Cardiac septum (tissue), 1 donor: ENCODE results near the gene KRT13. TPM values are rescaled to one million over a fixed set of nuclear protein-coding genes. Genes with fewer than 3 reads are reported as not detected.
"Not testable (repeated sequence)": the region's sequence is repeated elsewhere in the genome, so short reads cannot be mapped to it uniquely, and the experiment has no call there.

Source experiments
- DNase-seq: peaks from one replicate; pipeline ENCODE4 v3.0.0-alpha.2; 2020; ENCODE audit warnings: low spot score
- intact Hi-C: fragments of 100-400 bp; cut with DNase I; formaldehyde crosslinking; loops from one replicate; pipeline ENCODE4 v1.14.0; 2022
- long read RNA-seq: library from polyadenylated mRNA; unstranded; transcript quantifications from one replicate; pipeline ENCODE4 v2.0.0, GENCODE V29; 2021
- total RNA-seq: library from RNA; stranded (reverse); fragmentation: NEBNext Ultra II Directional; extraction: Animal tissue kit (Norgen Biotek cat#: 25700); gene quantifications from one replicate; pipeline ENCODE4 v1.2.1, GENCODE V29; 2021
- donor health status: DM: no; HTN: no; CAD: no.

The KRT13 gene
- not detected for total RNA-seq
- long read RNA-seq, result 0 reads

- DNase-seq, result no peak
- intact Hi-C loops, result no loop called here
Observed at GRCh38 chr17:41505007-41505808, at the start of gene KRT13. TSS of gene KRT13 (minus strand) at chr17:41505612. CDS start at chr17:41505550, 62 bp downstream.

DNA sequence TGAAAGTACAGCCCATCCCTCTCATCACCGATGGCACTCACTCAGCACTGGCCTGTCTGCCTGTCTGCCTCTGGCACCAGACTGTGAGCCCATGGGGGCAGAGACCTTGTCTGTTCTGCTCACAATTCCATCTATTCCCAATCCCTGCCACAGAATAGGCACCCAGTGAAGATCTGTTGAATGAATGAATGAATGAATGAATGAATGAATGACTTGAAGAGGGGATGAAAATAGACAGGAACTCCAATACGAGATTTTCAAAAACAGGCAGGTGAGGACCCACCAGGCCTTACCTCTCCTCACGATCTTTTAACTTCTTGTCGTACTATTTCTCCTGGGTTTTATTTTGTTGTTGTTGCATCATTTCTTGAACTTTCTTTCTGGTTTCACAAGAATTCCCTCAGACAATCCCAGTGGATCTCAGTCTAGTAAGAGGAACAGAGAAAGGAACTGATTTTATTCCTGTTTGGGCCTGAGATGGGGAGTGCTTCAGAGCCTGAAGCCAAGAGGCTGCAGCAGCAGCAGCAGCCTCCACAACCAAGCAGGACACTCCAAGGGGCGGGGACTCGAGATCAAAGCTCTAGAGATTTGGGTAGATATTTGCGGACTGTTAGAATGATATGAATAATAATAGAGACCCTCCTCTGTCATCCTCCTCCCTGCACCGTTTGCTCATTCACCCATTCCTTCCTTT is 48.7 kb upstream of the KRT13 start:
- intact Hi-C loops, result no loop called here
- DNase-seq, result no peak

GRCh38 chr17:41553176-41553575 is 47.8 kb upstream of the KRT13 start:
- DNase-seq, result no peak
- intact Hi-C loops, result no loop called here

GRCh38 chr17:41552455-41552854 is 47.0 kb upstream of the KRT13 start:
- intact Hi-C loops, result no loop called here
- DNase-seq, result no peak

DNA sequence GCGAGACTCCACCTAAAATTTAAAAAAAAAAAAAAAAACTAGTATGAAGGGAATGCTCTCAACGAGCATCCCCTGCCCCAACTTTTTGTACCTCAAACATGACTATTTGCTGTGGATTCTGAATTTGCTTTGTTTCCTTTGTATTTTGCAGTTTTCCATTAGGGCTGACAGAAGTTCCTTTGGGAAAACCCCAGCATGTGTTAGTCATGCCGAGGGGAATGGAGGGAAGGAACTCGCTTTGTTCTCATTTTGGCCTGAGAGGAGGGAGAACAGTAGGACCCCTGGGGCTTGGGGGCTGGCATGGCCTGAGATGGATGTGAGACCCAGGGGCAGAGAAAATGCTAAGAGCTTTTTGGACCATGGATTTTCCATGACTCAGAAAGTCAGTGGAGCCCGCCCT is 46.0 kb upstream of the KRT13 start:
- DNase-seq, result no peak
- intact Hi-C loops, result no loop called here

DNA sequence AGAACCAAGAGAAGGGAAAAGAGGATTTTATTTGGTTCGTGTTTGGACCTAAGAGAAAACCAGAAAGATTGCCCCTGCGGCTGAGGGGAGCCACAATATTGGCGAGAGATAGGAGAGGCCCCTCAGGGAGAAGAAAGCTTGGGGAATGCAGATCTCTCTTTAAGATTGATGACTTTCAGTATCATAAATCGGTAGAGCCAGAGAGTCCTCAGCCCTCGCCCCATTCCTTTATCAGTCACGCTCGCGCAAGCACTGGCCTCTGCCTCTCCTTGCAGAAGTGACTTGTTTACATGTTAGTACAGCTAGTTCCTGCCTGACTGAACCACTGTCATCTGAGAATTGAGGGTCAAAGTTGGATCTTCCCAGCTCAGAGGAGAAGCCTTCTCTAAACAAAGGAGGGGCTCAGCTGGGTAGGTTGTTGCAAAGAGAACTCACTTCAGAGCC is 44.2 kb upstream of the KRT13 start:
- DNase-seq, result no peak
- intact Hi-C loops, result loop anchor here (1.0 to 2.0 kb wide), 3 partner anchors 99 to 641 kb away; no protein-coding TSS in a partner anchor

GRCh38 chr17:41548844-41549595 is 43.6 kb upstream of the KRT13 start:
- intact Hi-C loops, result loop anchor here (1.0 to 2.0 kb wide), 3 partner anchors 99 to 640 kb away; no protein-coding TSS in a partner anchor
- DNase-seq, result peak; percentile 94

- peak; percentile 79 for DNase-seq
- intact Hi-C loops, result loop anchor here (2.0 kb wide), 1 partner anchor 639 kb away; no protein-coding TSS in a partner anchor
Observed at GRCh38 chr17:41547921-41548843, 42.8 kb upstream of the KRT13 start.

DNA sequence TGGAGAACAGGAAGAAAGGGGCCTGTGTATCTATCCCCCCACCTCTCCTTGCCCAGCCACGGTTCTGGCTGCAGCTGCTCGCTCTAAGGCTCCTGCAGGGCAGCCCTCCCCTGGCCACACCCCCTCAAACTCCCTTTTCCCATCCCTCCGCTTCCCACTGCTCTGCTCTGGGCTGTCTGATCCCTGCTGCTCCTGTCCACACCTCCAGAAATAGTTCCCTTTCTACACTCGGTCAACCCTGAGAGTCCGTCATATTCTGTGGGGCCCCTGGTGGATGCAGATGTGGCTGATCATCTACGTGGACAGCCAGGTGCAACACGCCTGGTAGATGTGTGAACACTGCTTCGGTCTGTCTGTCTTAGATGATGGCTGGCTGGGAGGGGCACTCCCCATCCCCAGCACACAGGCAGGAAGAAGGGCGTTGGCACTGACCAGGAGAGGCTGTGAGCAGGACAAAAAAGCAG is 42.0 kb upstream of the KRT13 start:
- intact Hi-C loops, result no loop called here

DNA sequence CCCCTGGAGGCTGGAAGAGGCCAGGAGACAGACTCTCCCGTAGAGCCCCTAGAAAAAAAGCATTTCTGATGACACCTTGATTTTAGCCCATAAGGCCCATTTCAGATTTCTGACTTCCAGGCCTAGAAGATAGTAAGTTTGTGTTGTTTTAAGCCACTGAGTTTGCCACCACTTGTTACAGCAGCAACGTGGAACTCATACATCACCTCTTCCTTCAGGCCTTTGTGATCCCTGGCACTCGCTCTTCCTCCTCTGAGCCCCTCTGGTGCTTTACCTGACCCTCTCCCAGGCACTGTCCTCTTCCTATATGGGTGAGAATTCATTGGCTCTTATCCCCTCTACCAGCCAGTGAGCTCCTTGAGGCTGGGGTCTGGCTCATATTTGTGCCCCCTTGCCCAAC is 41.4 kb upstream of the KRT13 start:
- intact Hi-C loops, result no loop called here
- DNase-seq, result no peak

More for the DNA sequence above, 42.0 kb upstream of the KRT13 start:
- no peak for DNase-seq

DNA sequence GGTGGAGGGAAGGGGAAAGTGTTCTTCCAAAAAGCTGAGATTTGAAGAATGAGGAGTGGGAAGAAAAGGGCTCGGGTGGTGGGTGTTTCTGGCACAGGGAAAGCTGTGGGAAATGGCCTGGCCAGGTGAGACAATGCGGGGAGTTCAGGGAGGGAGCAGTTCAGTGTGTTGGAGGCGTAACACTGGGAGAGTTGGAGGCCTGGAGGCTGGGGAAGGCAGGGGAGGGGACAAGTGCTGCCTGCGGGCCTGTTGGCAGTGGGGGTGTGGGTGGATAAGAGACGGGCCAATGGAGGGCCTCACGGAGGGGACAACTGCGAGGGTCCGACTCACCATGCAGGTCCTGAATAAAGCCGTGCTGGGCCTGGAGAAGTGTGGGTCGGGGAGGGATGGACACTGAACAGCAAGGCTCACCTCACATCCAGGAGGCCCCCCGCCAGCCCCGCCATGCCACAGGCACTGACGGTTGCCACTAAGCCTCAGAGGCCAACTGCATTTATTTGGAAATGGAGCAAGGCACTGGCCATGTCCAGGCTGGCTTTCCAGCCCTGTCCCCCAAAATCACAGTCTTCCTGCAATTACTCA is 40.5 kb upstream of the KRT13 start:
- intact Hi-C loops, result no loop called here
- DNase-seq, result no peak

DNA sequence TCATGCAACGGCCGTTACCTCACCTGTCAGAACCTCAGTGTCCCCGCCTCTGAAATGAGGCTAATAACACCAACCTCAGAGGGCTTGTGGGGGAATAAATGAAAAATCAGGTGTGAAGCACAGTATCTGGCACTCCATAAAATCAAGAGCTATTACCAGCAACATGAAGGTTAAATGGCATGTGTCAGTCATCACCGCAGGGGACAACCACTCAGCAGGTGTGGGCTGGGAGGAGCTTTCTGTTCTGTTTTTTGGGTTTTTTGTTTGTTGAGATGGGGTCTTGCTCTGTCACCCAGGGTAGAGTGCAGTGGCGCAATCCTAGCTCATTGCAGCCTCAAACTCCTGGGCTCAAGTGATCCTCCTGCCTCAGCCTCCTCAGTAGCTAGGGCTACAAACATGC is 39.5 kb upstream of the KRT13 start:
- intact Hi-C loops, result no loop called here
- no peak for DNase-seq

- intact Hi-C loops, result no loop called here
Observed at GRCh38 chr17:41544491-41544892, 39.1 kb upstream of the KRT13 start.

GRCh38 chr17:41542786-41543185 is 37.4 kb upstream of the KRT13 start:
- intact Hi-C loops, result not testable (repeated sequence)

More at GRCh38 chr17:41544491-41544892, 39.1 kb upstream of the KRT13 start:
- no peak for DNase-seq

DNA sequence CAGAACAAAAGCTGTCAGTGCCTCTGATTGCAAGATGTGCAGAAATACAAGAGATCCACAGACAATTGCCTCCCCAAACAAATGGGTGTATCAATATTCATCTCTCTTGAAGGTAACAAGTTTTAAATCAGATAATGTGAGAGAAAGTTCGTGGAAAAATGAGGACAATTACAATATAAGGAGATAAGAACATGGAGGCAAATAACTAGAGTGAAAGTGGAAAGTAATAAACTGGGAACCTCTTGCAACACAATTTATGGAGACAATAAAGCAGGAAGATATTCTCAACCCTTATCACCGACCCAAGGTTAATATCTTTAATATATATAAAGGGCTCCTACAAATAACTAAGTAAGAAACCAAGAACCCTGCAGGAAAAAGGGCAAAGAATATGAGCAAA is 36.9 kb upstream of the KRT13 start:
- intact Hi-C loops, result no loop called here
- DNase-seq, result no peak

More at GRCh38 chr17:41542786-41543185, 37.4 kb upstream of the KRT13 start:
- DNase-seq, result not testable (repeated sequence)

DNA sequence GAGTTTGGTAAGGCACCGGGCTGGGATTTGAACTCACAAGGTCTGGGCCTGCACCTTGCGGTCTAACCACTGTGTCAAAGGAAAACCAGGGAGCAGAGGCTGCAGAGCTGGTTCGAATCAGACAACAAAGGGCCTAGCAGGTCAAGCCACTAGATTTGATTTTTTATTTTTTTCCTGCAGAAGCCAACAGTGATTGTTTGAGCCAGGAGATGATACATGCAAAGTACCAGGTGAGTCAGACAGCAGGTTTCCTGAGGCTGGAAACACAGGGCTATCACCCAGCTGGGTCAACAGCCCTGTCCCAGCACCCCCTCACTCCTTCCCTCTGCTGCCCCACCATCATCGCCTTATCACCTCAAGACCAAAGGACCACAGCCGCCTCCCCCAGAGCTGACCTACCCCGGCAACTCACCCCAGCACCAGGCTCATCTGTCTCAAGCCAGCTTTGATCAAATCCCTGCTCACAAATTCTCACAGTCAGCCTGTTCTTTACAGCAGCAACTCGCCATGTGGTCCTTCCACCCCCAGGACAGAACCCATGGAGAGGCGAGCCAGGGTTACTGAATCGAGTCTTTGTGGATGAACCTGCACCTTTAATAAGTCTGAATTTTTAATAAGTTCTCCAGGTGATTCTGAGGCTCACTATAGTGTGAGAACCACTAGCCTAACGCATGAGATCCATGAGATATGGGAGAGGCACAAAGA is 35.7 kb upstream of the KRT13 start:
- no peak for DNase-seq
- intact Hi-C loops, result no loop called here

GRCh38 chr17:41539979-41540701 is 34.7 kb upstream of the KRT13 start:
- intact Hi-C loops, result no loop called here

More at GRCh38 chr17:41539979-41540701, 34.7 kb upstream of the KRT13 start:
- no peak for DNase-seq
